22Rv1 (cell line): ENCODE results near the gene MTF2.

ENCODE experiments used
- H3K27ac ChIP-seq: fragments of 450-650 bp; 2 replicates; pipeline ENCODE4 v1.5.1; 2017
- CTCF ChIP-seq: fragments of 450-650 bp; IDR thresholded peaks from 2 replicates; pipeline ENCODE4 v1.5.1; 2017; ENCODE audit warnings: mild to moderate bottlenecking
- ZFX ChIP-seq: fragments of 450-650 bp; IDR thresholded peaks from 2 replicates; pipeline ENCODE4 v1.6.1; 2017; ENCODE audit warnings: antibody characterized with exemption, borderline replicate concordance

The MTF2 gene

GRCh38 chr1:93109578-93109977 lies 30.5 kb downstream of the MTF2 start:
- TF ChIP-seq ZFX (no peak), CTCF (no peak)
- H3K27ac ChIP-seq, result no peak overlapping the region

GRCh38 chr1:93111065-93111464 lies 32.0 kb downstream of the MTF2 start:
- TF ChIP-seq CTCF (no peak), ZFX (no peak)
- no peak overlapping the region for H3K27ac ChIP-seq

GRCh38 chr1:93111561-93111960 lies 32.5 kb downstream of the MTF2 start:
- H3K27ac ChIP-seq, result no peak overlapping the region
- no peak for TF ChIP-seq CTCF
- TF ChIP-seq ZFX, result no peak

- no peak for TF ChIP-seq CTCF
- TF ChIP-seq ZFX, result no peak
- no peak overlapping the region for H3K27ac ChIP-seq
These were observed 34.0 kb downstream of the MTF2 start for GRCh38 chr1:93113127-93113526.

GRCh38 chr1:93114391-93114790 lies 35.3 kb downstream of the MTF2 start:
- H3K27ac ChIP-seq, result no peak overlapping the region
- no peak for TF ChIP-seq CTCF
- TF ChIP-seq ZFX, result no peak

- no peak for TF ChIP-seq CTCF
- TF ChIP-seq ZFX, result no peak
- no peak overlapping the region for H3K27ac ChIP-seq
These were observed 41.5 kb downstream of the MTF2 start for GRCh38 chr1:93120614-93121013.

GRCh38 chr1:93123201-93123783 lies 44.2 kb downstream of the MTF2 start:
- TF ChIP-seq ZFX (no peak), CTCF (no peak)

More at GRCh38 chr1:93123201-93123783, 44.2 kb downstream of the MTF2 start:
- no peak overlapping the region for H3K27ac ChIP-seq
